ENCODE data around the gene HSP90B1.

HSP90B1 gene

GRCh38 chr12:103969391-103969790, 39.2 kb downstream of the HSP90B1 start:
- in situ Hi-C loops (cut with MboI; ENCODE audit: low sequenced_read_pairs) = no loop called here

- in situ Hi-C loops (cut with MboI; ENCODE audit: low sequenced_read_pairs) = no loop called here
These were observed 43.7 kb downstream of the HSP90B1 start for GRCh38 chr12:103973909-103974308.

GRCh38 chr12:103975368-103975767, 45.2 kb downstream of the HSP90B1 start:
- in situ Hi-C loops (cut with MboI; ENCODE audit: low sequenced_read_pairs) = no loop called here

- in situ Hi-C loops (cut with MboI; ENCODE audit: low sequenced_read_pairs) = no loop called here
These were observed 48.3 kb downstream of the HSP90B1 start for GRCh38 chr12:103978384-103978982.

- in situ Hi-C loops (cut with MboI; ENCODE audit: low sequenced_read_pairs) = no loop called here
These were observed 56.6 kb downstream of the HSP90B1 start for GRCh38 chr12:103986829-103987228.

- in situ Hi-C loops (cut with MboI; ENCODE audit: low sequenced_read_pairs) = no loop called here
These were observed 64.0 kb downstream of the HSP90B1 start for GRCh38 chr12:103994235-103994634.

- in situ Hi-C loops (cut with MboI; ENCODE audit: low sequenced_read_pairs) = no loop called here
These were observed 66.4 kb downstream of the HSP90B1 start for GRCh38 chr12:103996595-103996994.

GRCh38 chr12:103997286-103997900, 67.2 kb downstream of the HSP90B1 start:
- in situ Hi-C loops (cut with MboI; ENCODE audit: low sequenced_read_pairs) = no loop called here
